SK-N-SH treated with all-trans-retinoic acid at 6 μM for 48 hours (cell line): Measurements from ENCODE around the gene SLC12A8.

Source experiments
- ATAC-seq: fragments of 200-7000 bp; cut with Tn5 transposase; 3 replicates; pipeline ENCODE4 v1.9.1; 2020; ENCODE audit warnings: mild to moderate bottlenecking, moderate library complexity
- ARNTL ChIP-seq: fragments of 450-650 bp; formaldehyde crosslinking; IDR thresholded peaks from 2 replicates; pipeline ENCODE4 v1.5.0; 2020; ENCODE audit warnings: low read depth, mild to moderate bottlenecking, moderate library complexity, borderline replicate concordance
- BACH2 ChIP-seq: fragments of 250-450 bp; sonication (Bioruptor Pico); IDR thresholded peaks from 2 replicates; pipeline ENCODE4 v1.9.0; 2021; ENCODE audit warnings: mild to moderate bottlenecking, borderline replicate concordance
- CREB5 ChIP-seq: fragments of 250-450 bp; sonication (Bioruptor Pico); IDR thresholded peaks from 2 replicates; pipeline ENCODE4 v1.5.1; 2020; ENCODE audit warnings: low read depth, mild to moderate bottlenecking, moderate library complexity
- CSDC2 ChIP-seq: fragments of 250-450 bp; sonication (Bioruptor Pico); IDR thresholded peaks from 2 replicates; pipeline ENCODE4 v1.5.0; 2020; ENCODE audit warnings: mild to moderate bottlenecking, moderate library complexity
- CSRNP3 ChIP-seq: fragments of 250-450 bp; sonication (Bioruptor Pico); IDR thresholded peaks from 2 replicates; pipeline ENCODE4 v1.5.1; 2021; ENCODE audit warnings: mild to moderate bottlenecking, moderate library complexity
- GLIS3 ChIP-seq: fragments of 250-450 bp; sonication (Bioruptor Pico); IDR thresholded peaks from 2 replicates; pipeline ENCODE4 v1.5.0; 2020; ENCODE audit warnings: mild to moderate bottlenecking, moderate library complexity
- ISL1 ChIP-seq: fragments of 250-450 bp; sonication (Bioruptor Pico); IDR thresholded peaks from 2 replicates; pipeline ENCODE4 v2.1.2; 2022; ENCODE audit warnings: mild to moderate bottlenecking, moderate library complexity
- OSR1 ChIP-seq: fragments of 250-450 bp; sonication (Bioruptor Pico); IDR thresholded peaks from 2 replicates; pipeline ENCODE4 v1.8.0; 2022; ENCODE audit warnings: moderate library complexity, mild to moderate bottlenecking, inconsistent platforms
- PATZ1 ChIP-seq: fragments of 250-450 bp; sonication (Bioruptor Pico); IDR thresholded peaks from 2 replicates; pipeline ENCODE4 v1.8.0; 2020; ENCODE audit warnings: mild to moderate bottlenecking, moderate library complexity, borderline replicate concordance
- POU6F1 ChIP-seq: fragments of 250-450 bp; sonication (Bioruptor Pico); IDR thresholded peaks from 2 replicates; pipeline ENCODE4 v1.8.0; 2021; ENCODE audit warnings: low read depth, mild to moderate bottlenecking, moderate library complexity, borderline replicate concordance
- PPARA ChIP-seq: fragments of 250-450 bp; sonication (Bioruptor Pico); IDR thresholded peaks from 2 replicates; pipeline ENCODE4 v1.5.0; 2020; ENCODE audit warnings: mild to moderate bottlenecking, borderline replicate concordance
- RARB ChIP-seq: fragments of 250-450 bp; sonication (Bioruptor Pico); IDR thresholded peaks from 2 replicates; pipeline ENCODE4 v1.8.0; 2021; ENCODE audit warnings: mild to moderate bottlenecking, moderate library complexity
- SNAI2 ChIP-seq: fragments of 250-450 bp; sonication (Bioruptor Pico); IDR thresholded peaks from 2 replicates; pipeline ENCODE4 v1.5.0; 2020; ENCODE audit warnings: mild to moderate bottlenecking, moderate library complexity
- TCF4 ChIP-seq: fragments of 250-450 bp; sonication (Bioruptor Pico); IDR thresholded peaks from 2 replicates; pipeline ENCODE4 v1.8.0; 2021; ENCODE audit warnings: mild to moderate bottlenecking, moderate library complexity, borderline replicate concordance
- TOX ChIP-seq: fragments of 250-450 bp; sonication (Bioruptor Pico); IDR thresholded peaks from 2 replicates; pipeline ENCODE4 v1.8.0; 2021; ENCODE audit warnings: mild to moderate bottlenecking, moderate library complexity, borderline replicate concordance
- TSHZ2 ChIP-seq: fragments of 250-450 bp; sonication (Bioruptor Pico); IDR thresholded peaks from 2 replicates; pipeline ENCODE4 v1.5.0; 2020; ENCODE audit warnings: mild to moderate bottlenecking, moderate library complexity
- ZFP3 ChIP-seq: fragments of 250-450 bp; sonication (Bioruptor Pico); IDR thresholded peaks from 2 replicates; pipeline ENCODE4 v1.5.0; 2020; ENCODE audit warnings: mild to moderate bottlenecking, moderate library complexity
- ZFP30 ChIP-seq: fragments of 450-650 bp; formaldehyde crosslinking; IDR thresholded peaks from 2 replicates; pipeline ENCODE4 v1.5.0; 2022; ENCODE audit warnings: mild to moderate bottlenecking, moderate library complexity
- ZNF565 ChIP-seq: fragments of 450-650 bp; formaldehyde crosslinking; conservative IDR thresholded peaks from 2 replicates; pipeline ENCODE4 v1.5.0; 2020; ENCODE audit warnings: low read depth, mild to moderate bottlenecking, moderate library complexity
- ZNF70 ChIP-seq: fragments of 450-650 bp; formaldehyde crosslinking; IDR thresholded peaks from 2 replicates; pipeline ENCODE4 v1.5.0; 2020; ENCODE audit warnings: mild to moderate bottlenecking, moderate library complexity
- ZNF8 ChIP-seq: fragments of 450-650 bp; formaldehyde crosslinking; IDR thresholded peaks from 2 replicates; pipeline ENCODE4 v1.5.0; 2020; ENCODE audit warnings: mild to moderate bottlenecking, moderate library complexity

SLC12A8 gene

GRCh38 chr3:125048282-125048681, 164.3 kb downstream of the SLC12A8 start:
- TF ChIP-seq ZFP3 (CRISPR knock-in tag) (no peak), ARNTL (CRISPR knock-in tag) (no peak), CSDC2 (no peak), GLIS3 (CRISPR knock-in tag) (no peak), CREB5 (CRISPR knock-in tag) (no peak), CSRNP3 (no peak), POU6F1 (CRISPR knock-in tag) (no peak), SNAI2 (CRISPR knock-in tag) (no peak), ZFP30 (CRISPR knock-in tag) (no peak), BACH2 (CRISPR knock-in tag) (no peak), ZNF70 (CRISPR knock-in tag) (no peak), TCF4 (CRISPR knock-in tag) (no peak), ZNF8 (no peak), RARB (CRISPR knock-in tag) (no peak), TOX (no peak), PATZ1 (no peak), TSHZ2 (CRISPR knock-in tag) (no peak), PPARA (no peak), ZNF565 (CRISPR knock-in tag) (no peak)
- ATAC-seq = no peak

GRCh38 chr3:125045965-125046364, 166.6 kb downstream of the SLC12A8 start:
- peak; percentile 94 for ATAC-seq
- TF ChIP-seq ZNF70 (CRISPR knock-in tag) = no peak
- TF ChIP-seq ZNF565 (CRISPR knock-in tag) = no peak
- TF ChIP-seq POU6F1 (CRISPR knock-in tag) = no peak

GRCh38 chr3:125045194-125045593, 167.4 kb downstream of the SLC12A8 start:
- no peak for TF ChIP-seq ZFP3 (CRISPR knock-in tag)
- no peak for TF ChIP-seq GLIS3 (CRISPR knock-in tag)
- no peak for TF ChIP-seq ISL1 (CRISPR knock-in tag)
- no peak for TF ChIP-seq TSHZ2 (CRISPR knock-in tag)
- TF ChIP-seq PATZ1 = no peak
- no peak for TF ChIP-seq RARB (CRISPR knock-in tag)
- TF ChIP-seq CSDC2 = no peak
- TF ChIP-seq ARNTL (CRISPR knock-in tag) = no peak
- no peak for TF ChIP-seq ZNF70 (CRISPR knock-in tag)
- TF ChIP-seq ZFP30 (CRISPR knock-in tag) = no peak
- no peak for TF ChIP-seq OSR1
- no peak for ATAC-seq
